NCI-H2227 (cell line): Measurements from ENCODE around the gene CYP4Z1.
"Not testable (repeated sequence)": the region's sequence is repeated elsewhere in the genome, so short reads cannot be mapped to it uniquely, and the experiment has no call there.

Experiments used
- DNase-seq: peaks from one replicate; lab custom pipeline; 2025; ENCODE audit not compliant: unreplicated experiment; lab: John Stamatoyannopoulos, UW

The CYP4Z1 gene

GRCh38 chr1:47067097-47067594 lies at the start of gene CYP4Z1:
TSS of gene CYP4Z1 (plus strand) at chr1:47067231. CDS start at chr1:47067491, 260 bp downstream.
- no peak for DNase-seq

- no peak for DNase-seq
These were observed 46.0 kb upstream of the CYP4Z1 start for GRCh38 chr1:47021070-47021469.

- DNase-seq = peak; percentile 74
These were observed 43.5 kb upstream of the CYP4Z1 start, which contains the start of gene CYP4X1 for GRCh38 chr1:47023268-47024140. TSS of gene CYP4X1 (plus strand) at chr1:47023669. CDS start at chr1:47023818, 149 bp downstream.

GRCh38 chr1:47024141-47024801 lies 42.8 kb upstream of the CYP4Z1 start:
- DNase-seq = peak; percentile 13

- no peak for DNase-seq
These were observed 36.7 kb upstream of the CYP4Z1 start for GRCh38 chr1:47030170-47030805.

- DNase-seq = no peak
These were observed 36.0 kb upstream of the CYP4Z1 start for GRCh38 chr1:47031059-47031458.

- no peak for DNase-seq
These were observed 35.4 kb upstream of the CYP4Z1 start for GRCh38 chr1:47031585-47031984.

- no peak for DNase-seq
These were observed 30.3 kb upstream of the CYP4Z1 start for GRCh38 chr1:47036764-47037163.

GRCh38 chr1:47059376-47059775 lies 7.7 kb upstream of the CYP4Z1 start:
- no peak for DNase-seq

GRCh38 chr1:47069080-47069479 lies 2.0 kb downstream of the CYP4Z1 start:
- not testable (repeated sequence) for DNase-seq

GRCh38 chr1:47069509-47069908 lies 2.5 kb downstream of the CYP4Z1 start:
- not testable (repeated sequence) for DNase-seq

- peak; percentile 56 for DNase-seq
These were observed 22.3 kb downstream of the CYP4Z1 start for GRCh38 chr1:47089356-47089755.

GRCh38 chr1:47091476-47091875 lies 24.4 kb downstream of the CYP4Z1 start:
- peak; percentile 0 for DNase-seq

GRCh38 chr1:47104816-47105215 lies 37.8 kb downstream of the CYP4Z1 start:
- no peak for DNase-seq

GRCh38 chr1:47106792-47107191 lies 39.8 kb downstream of the CYP4Z1 start:
- DNase-seq = no peak

GRCh38 chr1:47107851-47108574 lies 41.0 kb downstream of the CYP4Z1 start:
- not testable (repeated sequence) for DNase-seq

GRCh38 chr1:47109482-47109881 lies 42.5 kb downstream of the CYP4Z1 start:
- DNase-seq = not testable (repeated sequence)

- DNase-seq = no peak
These were observed 46.1 kb downstream of the CYP4Z1 start for GRCh38 chr1:47113178-47113577.

GRCh38 chr1:47121039-47121438 lies 54.0 kb downstream of the CYP4Z1 start:
- DNase-seq = not testable (repeated sequence)

- not testable (repeated sequence) for DNase-seq
These were observed 57.8 kb downstream of the CYP4Z1 start for GRCh38 chr1:47124834-47125233.

GRCh38 chr1:47126997-47127396 lies 60.0 kb downstream of the CYP4Z1 start:
- DNase-seq = not testable (repeated sequence)
